Inflammatory macrophage (primary cell): ENCODE results near the gene GAA.

Experiments used
- DNase-seq, 2 donors: peaks; one replicate each; pipeline ENCODE4 v3.0.0-alpha.2; 2020 to 2022

GAA gene

DNA sequence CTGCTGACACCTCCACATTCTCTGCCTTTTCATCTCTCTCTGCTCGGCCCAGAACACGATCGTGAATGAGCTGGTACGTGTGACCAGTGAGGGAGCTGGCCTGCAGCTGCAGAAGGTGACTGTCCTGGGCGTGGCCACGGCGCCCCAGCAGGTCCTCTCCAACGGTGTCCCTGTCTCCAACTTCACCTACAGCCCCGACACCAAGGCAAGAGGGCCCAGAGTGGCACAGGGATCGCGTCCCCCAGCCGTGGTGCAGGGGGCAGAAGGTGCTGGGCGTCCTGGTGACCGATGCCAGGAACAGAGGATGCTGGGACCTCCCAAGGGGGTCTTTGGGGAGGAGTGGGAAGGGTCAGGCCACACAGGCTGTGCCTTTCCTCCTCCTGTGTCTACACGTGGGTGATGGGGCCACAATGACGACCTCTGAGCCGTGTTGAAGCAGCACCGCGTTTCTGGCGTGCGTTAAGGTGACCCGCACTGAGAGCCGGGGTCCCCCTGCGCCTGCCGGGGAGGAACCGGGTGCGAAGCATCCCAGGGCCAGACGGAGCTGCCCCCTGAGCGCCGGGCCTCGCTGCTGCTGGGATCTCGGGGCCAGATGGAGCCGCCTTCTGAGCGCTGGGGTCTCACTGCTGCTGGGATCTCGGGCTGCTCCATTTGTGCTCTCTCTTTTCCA lies 17.4 kb downstream of the GAA start:
- DNase-seq = no peak

DNA sequence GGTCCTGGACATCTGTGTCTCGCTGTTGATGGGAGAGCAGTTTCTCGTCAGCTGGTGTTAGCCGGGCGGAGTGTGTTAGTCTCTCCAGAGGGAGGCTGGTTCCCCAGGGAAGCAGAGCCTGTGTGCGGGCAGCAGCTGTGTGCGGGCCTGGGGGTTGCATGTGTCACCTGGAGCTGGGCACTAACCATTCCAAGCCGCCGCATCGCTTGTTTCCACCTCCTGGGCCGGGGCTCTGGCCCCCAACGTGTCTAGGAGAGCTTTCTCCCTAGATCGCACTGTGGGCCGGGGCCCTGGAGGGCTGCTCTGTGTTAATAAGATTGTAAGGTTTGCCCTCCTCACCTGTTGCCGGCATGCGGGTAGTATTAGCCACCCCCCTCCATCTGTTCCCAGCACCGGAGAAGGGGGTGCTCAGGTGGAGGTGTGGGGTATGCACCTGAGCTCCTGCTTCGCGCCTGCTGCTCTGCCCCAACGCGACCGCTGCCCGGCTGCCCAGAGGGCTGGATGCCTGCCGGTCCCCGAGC lies 17.9 kb downstream of the GAA start:
- no peak for DNase-seq

DNA sequence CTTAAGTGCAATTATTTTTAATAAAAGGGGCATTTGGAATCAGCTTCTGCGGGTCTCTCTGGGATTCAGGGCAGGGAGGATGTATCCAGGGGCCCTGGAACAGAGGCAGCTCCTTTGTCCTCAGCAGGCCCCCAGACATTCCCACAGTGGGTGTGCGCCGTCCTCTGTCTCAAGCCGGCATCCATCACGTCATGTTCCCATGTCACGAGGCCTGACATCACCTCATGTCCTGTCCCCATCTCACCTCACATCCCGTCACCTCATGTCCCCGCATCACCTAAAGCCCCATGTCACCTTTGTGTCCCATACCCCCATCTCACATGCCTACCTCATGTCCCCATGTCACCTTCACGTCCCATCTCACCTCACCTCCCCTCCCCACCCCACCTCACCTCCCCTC lies 18.5 kb downstream of the GAA start:
- DNase-seq = no peak

DNA sequence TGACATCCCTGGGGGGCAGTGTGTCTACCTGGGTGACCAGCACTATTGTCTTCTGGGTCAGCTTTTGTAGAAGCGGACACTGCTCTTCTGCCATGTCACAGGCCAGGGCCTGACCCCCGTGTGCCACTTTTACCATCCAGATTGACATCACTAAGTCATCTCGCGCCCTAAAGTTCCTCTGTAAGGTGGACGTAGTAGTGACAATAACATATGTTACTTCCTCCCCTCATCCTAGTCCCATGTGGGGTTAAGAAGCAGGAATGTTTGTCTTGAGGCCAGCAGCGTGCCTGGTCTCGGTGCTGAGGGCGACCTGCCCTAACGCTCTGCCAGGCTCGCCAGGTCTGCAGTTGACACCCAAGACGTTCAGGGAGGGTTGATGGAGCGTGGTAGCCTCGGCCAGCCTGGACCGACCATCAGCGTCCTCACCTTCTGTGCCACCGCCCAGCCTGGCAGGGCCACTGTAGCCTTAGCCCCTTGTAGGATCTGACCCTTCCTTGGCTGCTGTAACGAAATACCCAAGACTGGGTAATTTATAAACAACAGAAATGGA lies 20.7 kb downstream of the GAA start:
- no peak for DNase-seq

DNA sequence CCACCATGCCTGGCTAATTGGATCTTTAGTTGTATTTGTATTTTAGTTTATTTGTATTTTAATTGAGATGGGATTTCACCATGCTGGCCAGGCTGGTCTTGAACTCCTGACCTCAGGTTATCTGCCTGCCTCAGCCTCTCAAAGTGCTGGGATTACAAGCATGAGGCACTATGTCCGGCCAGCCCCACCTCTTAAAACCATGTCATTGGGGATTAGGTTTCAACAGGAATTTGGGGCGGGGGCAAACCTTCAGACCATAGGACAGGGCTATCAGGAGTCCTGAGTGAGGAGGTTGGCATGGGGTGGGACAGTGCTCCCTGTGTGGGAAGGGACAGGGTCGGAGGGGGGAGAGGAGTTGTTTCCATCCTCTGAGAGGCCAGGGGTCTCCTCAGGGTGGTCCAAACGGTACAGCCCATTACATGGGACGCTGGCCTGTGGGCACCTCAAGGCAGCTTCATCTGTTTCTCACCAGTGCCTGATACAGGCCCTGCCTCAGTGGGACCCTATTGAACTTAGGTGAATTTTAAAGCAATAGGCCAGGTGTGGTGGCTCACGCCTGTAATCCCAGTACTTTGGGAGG lies 21.6 kb downstream of the GAA start:
- DNase-seq = no peak

DNA sequence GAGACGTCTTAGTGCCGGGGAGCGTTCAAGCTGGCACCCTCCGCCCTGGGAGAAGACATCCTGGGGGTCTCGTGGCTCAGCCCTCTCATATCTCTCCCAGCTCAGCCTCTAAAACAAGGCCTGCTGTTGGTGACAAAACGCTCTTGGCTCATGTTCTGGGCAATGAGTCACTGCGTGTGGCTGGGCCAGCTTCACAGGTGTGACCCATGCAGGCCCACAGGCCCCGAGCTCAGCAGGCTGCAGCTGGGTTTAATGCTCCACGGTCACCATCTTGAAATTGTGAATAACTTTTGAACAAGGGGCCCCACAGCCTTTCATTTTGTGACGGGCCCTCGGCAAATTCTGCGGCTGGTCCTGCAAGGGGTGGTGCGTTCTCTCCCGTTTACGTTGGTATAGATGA lies 22.4 kb downstream of the GAA start:
- no peak for DNase-seq

DNA sequence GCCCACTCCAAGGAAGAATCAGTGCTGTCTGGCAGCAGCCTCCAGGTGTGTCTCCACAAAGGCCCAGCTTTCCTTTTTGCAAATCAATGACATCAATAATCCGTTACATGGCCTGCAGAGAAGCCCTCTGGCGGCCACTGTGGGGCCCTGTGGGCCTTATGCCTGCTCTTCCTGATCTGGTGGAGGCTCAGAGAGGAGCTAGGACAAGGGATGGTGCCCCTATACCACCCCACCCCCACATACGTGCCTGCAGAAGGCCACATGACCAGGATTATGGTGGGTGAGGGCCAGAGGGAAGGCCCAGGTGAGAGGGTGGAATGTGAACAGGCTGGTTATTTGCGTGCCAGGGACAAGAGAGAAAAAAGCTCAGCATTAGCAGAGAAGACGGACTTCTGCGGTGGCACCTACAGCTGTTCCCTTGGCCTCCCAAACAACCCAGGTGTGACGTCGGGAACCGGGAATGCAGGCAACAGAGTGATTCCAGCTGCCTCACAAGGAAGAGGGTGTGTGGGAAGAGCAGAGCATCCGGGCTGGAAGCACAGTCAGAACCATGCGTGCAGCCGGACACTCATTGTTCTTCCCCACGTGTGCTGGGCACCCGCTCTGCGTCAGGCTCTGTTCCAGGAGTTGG lies 23.1 kb downstream of the GAA start:
- peak in 1 of 2 donors; percentile 4 for DNase-seq

DNA sequence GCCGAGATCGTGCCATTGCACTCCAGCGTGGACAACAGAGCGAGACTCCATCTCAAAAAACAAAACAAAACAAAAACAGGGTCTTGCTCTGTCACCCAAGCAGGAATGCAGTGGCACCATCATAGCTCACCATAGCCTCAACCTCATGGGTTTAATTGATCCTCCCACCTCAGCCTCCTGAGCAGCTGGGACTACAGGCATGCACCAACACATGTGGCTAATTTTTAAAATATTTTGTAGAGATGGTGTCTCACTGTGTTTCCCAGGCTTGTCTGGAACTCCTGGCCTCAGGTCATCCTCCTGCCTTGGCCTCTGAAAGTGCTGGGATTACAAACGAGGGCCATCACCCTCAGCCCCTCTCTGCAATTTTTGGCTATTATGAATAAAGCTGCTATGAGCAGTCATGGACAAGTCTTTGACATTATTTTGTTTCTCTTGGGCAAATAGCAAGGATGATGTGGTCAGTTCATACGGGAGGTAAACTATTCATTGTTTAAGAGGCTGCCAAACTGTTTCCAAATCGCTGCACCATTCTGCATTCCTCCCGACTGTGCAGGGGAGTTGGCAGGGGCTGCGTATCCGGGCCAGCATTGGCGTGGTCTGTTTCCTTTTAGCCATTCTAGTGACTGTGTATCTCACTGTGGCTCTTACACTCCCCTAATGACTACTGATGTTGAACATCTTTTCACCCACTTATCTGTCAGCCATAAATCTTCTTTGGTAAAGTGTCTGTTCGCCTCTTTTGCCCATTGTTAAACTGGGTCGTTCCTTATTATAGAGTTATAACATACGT lies 24.5 kb downstream of the GAA start:
- DNase-seq = no peak

DNA sequence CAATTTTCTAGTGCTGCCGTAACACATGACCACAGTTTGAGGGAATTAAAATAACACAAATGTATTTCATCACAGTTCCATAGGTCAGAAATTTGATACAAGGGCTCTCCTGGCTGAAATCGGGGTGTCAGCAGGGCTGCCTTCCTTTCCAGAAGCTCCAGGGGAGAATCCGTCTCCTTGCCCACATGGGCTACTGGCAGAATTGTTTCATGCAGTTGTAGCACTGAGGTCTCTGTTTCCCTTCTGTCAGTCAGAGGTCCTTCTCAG lies 25.0 kb downstream of the GAA start:
- DNase-seq = no peak

DNA sequence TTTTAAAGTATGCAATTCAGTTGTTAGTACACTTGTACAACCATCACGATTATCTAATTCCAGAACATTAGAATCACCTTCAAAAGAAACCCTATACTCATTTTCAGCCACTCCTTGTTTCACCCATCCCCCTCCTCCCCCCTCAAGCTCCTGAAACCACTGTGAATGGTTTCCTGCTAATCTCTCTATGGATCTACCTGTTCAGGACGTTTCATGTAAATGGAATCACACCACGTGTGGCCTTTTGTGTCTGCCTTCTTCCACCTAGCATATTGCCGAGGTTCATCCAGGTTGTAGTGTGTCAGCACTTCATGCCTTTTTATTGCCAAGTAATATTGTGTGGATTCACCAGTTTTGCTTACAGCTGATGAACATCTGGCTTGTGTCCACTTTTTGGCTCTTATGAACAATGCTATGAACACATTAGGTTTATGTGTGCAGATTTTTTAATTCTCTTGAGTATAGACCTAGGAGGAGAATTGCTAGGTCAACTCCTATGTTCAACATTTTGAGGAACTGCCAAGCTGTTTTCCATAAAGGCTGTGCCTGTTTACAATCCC lies 27.7 kb downstream of the GAA start:
- no peak for DNase-seq

DNA sequence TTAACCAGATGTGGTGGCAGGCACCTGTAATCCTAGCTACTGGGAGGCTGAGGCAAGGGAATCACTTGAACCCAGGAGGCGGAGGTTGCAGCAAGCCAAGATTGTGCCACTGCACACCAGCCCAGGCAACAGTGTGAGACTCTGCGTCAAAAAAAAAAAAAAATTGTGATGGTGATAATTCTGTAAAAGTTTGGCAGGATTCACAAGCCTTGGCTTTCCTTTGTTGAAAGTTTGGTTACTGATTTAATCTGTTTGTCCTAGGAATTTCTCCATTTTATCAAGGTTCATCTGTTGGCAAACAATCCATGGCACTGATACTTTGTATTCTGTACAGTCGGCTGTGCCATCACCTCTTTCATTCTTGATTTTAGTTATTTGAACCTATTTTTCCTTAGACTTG lies 29.6 kb downstream of the GAA start:
- DNase-seq = no peak

DNA sequence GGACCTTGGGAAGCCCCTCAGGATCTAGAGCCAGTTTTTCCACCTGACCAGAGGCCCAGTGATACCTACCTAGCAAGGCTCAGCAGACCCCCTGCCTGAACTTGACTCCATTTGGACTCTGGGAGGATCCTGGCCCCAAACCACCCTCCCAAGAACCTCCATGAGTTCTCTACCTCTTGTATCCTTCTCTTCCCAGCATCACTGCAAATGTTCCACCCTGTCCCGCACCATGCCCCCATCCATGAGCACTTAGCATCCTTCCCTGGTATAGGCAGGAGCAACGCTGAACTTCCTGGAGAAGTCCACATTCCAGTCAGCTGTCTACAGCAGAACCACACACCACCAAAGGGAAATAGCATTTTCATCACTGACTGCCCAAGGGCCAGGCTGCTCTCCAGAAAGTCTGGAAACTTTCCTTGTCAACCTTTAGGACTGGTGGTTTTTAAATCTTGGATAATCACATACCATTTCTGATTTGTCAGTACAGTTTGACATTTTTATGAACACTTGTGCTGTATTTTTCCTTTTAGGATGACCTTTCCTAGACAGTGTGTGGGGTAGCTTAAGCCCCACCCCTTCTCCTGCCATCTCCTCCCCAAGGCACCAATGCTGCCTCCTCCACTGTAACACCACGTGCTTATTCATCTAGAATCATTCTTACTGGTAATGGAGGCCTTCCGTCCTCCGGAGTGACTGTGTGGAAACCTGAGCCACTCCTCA lies 31.7 kb downstream of the GAA start:
- no peak for DNase-seq

DNA sequence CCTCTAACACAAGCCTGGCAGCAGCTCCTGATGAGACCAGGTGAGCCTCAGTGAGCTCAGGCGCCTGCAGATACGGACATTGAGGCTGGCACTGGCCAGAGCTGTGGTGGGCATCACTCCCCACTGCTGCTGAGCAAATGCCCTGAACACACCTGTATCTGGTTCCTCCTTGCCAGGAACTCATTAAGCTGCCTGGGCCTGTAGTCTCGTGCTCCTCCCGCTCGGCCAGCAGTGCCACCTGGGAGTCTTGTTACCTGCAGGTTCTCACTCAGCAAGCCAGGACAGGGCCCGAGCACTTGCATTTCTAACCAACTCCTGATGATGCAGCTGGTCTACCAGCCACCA lies 32.2 kb downstream of the GAA start:
- DNase-seq = no peak

DNA sequence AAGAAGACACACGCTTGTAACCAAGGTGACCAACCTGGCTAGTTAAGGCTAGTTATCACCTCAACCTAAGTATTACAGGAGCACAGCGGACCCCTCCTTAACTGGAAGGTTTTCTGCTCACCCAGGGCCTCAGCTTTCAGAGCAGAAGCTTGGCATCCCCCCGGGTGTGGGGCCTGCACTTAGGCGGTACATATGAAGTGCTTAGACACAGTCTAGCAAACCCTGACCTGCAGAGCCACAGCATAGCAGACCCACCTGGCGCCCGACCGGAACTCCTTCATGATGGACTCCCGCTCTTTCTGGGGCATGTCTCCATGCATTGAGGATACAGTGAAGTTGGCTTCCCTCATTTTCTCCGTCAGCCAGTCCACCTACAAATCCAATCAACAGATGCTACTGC lies 35.8 kb downstream of the GAA start:
- no peak for DNase-seq

DNA sequence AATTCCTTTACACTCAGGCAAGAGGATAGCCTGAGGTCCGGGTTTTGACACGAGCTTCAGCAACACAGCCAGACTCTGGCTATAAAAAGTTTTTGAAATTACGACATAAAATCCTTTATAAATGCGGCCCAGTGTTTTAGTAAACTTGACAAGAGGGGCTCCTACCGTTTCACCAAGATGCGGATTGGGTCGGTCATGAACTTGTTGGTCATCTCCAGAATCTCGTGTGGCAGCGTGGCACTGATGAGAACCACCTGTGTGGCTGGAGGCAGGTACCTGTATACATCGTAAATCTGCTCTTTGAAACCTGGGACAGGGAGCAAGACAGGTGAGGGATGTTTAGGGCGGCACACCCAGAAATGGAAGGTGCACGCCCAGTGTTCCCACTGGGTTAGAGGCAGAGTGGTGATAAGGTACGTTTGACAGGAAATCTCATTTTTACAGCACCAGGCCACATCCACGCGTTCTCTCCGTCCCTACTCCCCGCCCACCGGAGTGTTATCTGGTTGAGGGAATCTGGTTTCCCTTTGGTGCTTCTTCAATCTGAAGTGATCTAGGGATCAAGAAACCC lies 37.6 kb downstream of the GAA start:
- DNase-seq = no peak

DNA sequence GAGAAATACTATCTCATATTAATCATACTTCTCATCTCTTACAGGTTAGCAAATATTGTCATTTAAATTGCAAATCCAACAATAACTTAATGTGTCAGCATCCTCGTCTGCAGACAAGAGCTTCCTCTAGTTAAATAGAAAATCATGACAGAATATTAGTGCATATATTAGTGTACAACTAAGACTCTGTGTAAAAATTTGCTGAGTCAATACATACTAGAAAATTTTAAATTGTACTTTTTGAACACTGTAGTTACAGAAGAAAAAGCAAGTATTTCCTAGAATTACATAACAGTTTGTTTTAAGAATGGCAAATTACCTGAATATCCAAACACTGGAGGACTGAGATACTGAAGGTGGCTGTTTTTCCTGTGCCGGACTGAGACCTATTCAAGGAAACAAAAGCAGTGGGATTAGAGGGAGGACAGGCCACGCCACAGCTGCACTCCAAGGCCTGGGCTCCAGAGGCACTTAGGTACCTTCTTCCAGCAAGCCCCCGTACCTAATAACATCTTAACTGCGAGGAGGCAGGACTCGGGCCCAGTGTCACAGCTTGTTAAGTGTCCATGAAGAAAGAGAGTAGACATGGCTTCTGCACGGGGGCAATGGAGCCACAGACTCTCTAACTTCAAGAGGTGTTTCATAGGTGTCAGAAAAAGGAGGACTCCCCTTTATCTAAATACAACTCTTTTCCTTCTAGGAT lies 40.2 kb downstream of the GAA start:
- no peak for DNase-seq

DNA sequence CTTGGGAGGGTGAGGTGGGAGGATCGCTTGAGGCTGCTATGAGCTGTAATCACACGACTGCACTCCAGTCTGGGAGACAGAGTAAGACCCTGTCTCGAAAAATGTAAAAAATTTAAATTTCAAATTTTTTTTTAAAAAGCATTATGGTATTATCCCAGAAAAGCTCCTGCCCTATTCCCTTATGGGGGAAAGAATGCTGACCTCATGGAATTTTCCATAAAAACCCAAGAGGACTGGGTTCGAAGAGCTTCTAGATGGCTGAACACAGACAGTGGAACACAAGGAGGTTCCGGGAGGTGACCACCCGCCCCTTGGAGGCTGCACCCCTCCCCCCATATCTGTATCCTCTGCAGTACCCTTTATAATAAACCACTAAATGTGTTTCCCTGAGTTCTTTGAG lies 41.5 kb downstream of the GAA start:
- DNase-seq = no peak

DNA sequence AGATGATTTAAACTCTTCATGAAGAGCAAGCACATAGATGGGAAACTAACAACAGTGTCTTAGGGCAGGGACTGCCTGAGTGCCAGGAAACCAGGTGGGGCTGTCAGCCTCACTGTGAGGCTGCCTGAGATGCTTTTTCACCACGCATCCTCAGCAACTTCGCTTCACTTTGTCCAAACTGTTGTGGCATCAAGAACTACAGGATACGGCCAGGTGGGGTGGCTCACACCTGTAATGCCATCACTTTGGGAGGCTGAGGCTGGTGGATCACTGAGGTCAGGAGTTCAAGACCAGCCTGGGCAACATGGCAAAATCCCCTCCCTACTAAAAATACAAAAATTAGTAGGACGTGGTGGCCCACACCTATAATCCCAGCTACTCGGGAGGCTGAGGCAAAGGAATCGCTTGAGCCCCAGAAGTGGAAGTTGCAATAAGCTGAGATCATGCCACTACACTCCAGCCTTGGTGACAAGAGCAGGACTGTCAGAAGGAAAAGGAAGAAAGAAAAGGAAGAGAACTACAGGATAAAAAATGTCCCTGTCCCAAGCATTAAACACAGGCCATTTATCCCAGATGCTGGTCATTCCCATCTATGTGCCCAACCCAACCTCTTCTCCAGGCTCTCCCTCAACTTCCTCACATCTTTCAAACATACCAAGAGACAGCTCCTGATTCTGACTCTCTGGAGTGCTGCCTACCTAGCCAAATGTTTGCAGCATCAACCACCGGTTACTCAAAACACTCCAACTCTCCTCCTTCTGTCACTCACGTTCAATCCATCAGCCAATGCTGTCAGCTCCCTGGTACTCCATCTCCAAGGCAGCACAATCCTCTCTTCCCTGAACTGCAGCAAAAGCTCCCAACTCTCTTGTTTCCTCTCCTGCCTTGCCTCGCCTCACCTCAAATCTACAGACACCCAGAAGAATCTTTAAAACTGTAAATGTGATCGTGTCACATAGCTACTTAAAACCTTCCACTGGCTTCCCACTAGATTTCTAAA lies 44.0 kb downstream of the GAA start:
- DNase-seq = no peak

DNA sequence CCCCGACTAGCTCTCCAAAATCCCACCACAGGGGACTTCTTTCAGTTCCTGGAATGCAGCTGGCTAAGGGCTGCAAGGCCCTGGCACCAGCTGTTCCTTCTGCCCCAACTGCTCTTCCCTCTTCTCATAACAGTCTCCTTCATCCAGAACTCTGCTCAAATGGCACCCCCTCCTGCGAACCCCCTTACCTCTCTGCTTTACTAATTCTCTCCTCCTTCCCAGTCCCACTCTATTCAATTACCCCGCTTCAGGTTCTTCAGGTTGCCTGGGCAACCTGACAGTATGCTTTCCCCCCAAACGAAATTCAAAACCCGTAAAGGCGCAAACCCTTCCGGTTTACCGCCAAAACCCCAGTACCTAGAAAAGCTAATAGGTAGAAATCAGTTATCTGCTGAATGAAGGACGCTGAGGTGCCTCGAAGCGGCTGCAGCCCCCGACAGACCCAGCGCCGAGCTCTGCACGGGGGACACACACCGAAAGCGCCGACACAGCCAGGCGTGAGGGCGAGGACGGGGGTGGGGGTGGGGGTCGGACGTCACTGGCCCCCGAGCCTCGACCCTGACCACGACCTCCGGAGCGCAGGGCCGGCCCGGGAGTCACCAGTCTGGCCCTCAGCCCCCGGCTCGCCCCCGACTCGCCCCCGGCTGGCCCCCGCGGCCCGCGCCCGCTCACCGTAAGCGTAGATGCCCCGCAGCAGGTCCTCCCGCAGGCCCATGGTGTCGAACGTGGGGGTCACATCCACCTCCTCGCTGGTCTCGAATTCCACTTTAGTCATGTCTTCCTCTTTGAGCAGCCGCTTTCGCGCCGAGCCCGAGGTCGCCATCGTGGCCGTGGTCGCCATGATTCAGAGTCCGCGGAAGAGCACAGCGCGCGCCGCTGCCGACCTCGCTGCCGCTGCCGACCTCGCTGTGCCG lies 45.0 kb downstream of the GAA start:
- DNase-seq = peak in 1 of 2 donors; percentile 34
